SIG-M5 treated with dmso at 0.1 percent for 504 hours (cell line): ENCODE results near the gene RBMXL2.

Source experiments
- DNase-seq: peaks from one replicate; lab custom pipeline; 2025; ENCODE audit not compliant: unreplicated experiment; lab: John Stamatoyannopoulos, UW

The RBMXL2 gene

DNA sequence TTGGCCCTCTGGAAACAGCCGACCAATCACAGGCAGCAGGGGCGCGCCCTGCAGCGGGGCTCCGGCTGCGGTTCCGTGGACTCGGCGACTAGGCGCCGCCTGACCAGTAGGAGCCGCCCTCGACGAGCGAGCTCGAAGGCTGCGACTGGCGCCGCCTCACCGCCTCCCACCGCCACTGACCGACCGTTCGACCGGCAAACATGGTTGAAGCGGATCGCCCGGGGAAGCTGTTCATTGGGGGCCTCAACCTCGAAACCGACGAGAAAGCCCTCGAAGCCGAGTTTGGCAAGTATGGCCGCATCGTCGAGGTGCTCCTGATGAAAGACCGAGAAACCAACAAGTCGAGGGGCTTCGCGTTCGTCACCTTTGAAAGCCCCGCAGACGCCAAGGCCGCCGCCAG lies at the start of gene RBMXL2:
Gene RBMXL2 (plus strand): TSS at position 78 of the 400 bp plus-strand sequence. CDS start 123 bp downstream, at position 201.
- DNase-seq, result no peak

DNA sequence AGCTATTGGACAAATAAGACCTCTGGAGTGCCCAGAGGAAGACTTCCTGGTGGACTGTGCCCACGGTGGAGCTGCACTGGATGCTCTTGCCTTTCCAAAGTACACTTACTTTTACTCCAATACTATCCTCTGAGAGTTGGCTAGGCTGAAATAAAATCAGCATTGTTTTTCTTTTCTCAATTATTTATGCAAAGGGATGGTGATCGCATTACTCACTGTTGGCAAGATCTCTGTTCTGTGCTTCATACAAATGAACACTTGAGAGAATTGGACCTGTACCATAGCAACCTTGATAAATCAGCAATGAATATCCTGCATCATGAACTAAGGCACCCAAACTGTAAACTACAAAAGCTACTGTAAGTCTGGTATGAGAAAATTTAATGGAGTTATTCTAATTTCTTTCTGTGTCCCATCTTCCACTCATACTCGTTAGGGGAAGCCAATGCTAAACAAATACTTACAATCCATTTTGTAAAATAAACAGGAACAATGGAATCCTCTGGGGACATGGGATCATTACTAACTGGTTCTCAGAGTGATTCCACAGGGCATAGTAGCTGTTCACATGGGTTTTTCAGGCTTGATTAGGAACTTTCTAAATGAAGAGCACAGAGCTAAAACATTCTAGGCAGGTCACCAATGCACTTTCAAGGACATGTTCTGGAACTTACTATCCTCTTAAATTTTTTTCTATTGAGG lies 42.2 kb upstream of the RBMXL2 start:
- no peak for DNase-seq

DNA sequence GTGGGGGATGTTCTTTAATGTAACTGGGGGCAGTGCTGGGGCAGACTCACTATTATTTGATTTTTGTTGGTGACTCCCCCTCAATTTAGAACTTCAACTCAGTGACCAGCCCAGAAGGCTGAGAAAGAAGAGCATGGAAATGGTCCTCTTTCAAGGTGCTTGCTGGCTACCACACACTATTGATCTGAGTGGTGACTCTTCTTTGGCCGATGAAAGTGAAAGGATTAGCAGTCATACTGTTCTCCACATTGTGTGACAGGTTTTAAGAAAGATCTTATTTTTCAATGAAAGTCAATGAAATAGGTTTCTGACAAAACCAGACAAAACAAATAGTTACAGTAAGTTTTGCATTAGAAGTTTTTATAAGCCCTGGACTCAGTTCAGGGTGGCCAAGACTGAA lies 38.6 kb upstream of the RBMXL2 start:
- no peak for DNase-seq

DNA sequence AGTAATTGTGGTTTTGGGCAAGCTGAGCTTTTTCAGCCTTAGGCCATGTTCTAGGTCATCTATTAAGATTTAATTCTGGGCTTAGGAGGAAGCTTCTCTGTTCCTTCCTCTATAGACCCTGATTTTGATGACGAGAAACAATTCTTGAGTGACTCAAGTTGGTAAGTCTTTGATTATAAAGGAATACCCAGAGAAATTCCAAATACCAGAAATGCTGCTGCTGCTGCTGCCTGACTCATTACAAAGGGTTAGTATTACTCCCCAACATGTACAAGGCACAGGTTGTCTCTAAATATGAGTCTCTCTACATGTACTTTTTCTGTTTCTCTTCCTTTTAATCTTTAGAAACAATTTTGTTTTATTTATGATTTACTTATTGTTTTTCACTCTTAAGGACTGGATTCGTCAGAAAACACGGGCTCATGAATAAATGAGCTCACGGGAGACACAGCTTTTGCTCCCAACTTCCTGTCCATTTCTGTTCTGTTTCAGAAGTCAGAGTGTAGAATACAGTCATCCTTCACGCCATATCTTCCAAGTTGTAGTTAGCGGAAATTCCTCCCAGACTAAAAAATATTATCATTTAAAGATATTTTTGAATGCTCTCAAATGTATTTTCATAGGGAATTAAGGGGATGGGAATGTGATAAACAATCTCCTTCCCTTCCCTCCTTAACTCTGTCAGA lies 31.8 kb upstream of the RBMXL2 start:
- DNase-seq, result no peak

DNA sequence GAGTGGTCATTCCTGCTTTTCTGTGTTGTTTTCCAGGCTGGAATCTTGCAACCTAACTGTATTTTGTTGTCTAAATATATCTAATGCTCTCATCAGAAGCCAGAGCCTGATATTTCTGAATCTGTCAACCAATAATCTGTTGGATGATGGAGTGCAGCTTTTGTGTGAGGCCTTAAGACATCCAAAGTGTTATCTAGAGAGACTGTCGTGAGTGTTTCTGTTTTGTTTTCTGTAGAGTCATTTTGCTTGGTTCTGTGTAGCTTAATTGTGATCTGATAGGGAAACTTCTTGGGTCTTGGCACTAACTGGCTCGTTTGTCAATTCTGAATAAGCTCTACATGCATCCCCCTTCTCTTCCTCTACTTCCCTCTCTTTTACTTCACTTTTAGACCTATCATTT lies 31.2 kb upstream of the RBMXL2 start:
- no peak for DNase-seq

DNA sequence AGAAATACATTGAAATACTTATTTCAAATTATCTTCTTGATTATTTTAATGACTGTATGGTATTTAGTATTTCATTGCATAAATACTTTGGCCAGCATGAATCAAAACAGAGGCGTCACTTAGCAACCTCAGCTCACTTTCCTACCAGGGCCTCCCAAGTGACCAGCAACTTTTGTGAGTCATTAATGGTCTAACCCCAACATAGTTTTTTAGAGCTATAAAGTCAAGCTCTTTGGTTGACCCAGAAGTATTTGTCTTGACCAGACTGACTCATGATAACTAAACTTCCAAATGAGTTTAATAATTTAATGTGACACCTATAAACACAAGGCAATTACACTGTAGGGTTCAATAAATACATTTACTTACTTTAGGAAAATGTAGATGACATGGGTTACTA lies 27.9 kb upstream of the RBMXL2 start:
- DNase-seq, result no peak

DNA sequence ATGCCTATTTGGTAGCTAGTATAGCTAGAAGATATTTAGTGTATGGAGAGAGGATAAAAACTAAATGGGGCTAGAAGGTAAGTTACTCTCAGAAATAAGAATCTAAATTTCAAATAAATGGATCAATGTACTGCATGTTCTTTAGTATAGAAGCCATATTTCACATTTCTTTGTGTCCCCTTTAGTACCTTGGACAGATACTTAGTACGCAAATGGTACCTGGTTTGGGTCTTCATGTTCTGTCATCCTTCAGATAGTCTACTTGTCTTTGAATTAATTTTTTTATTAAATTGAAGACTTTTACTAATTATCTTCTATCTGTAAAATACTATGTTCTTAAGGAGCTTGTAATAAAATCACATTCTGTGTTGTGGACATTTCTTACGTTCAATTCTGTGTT lies 26.3 kb upstream of the RBMXL2 start:
- DNase-seq, result no peak

DNA sequence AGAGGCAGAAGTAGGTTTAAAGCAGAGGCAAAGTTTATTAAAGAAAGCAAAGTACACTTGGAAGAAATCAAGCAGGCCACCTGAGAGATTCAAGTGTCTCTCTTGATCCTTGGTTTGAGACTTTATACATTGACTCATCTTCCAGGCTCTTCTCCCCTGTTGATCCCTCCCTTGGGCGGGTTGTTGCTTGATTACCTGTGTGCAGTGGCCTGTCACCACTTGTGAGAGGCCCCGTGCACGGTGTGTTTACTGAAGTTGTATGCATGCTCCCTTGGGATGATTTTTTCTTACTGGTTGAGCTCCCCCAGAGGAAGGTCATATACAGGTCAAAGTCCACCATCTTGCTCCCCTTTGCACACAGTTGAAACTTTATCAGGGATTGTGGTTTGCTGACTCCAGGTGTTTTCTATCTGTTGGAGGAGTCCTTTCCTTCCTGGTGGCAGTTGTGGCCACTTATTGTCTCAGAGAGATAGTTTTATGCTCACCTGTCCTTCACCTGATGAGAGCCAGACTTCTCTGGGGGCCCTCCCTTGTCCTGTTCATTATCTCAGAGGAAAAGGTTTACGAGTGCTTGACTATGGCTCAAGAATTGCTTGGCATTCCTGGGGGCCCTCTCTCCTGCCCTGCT lies 16.3 kb upstream of the RBMXL2 start:
- no peak for DNase-seq

DNA sequence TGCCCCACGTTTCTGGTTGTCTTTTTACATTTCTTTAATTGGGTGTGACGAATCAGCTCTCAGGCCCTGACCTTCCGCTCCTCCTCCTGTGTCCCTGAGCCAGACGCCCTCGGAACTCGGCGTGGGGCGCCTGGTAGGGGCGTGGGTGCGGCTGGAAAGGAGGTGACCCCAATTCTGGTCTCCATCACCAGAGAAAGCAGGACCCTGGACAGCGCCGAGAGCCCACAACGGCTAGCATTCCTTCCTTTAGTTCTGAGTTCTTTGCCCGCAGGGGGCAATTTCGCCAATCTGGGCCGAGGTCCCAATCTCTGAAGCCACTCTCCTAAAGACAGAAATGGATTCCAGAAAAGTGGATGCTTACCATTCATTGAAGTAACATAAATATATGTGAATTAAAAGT lies 11.7 kb upstream of the RBMXL2 start:
- no peak for DNase-seq

DNA sequence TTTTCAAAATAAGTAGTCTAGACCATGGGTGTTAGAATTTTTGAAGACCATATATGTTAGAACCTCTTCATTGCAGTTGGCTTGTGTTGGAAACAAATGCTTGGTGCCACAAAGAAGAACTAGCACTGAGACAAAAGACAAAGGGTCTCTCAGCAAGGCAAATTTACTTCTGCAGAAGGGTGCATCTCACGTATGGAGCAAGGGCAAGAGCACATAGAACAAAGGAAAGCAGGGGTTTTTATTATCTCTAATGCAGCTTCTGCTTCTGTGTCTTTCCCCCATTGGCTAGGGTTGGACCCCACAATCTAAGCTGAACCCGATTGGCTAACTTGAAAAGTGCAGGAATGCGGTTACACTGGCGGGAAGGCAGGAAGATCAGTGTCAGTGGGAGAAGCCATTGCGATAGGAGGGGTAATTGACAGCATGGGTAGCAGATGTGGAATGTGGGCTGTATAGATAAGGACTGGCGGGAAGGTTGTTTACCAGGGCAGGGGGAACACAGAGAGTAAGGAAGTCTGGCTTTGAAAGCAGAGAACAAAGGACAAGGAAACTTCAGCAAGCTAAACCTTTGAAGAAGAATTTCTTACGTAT lies 9.2 kb upstream of the RBMXL2 start:
- no peak for DNase-seq

DNA sequence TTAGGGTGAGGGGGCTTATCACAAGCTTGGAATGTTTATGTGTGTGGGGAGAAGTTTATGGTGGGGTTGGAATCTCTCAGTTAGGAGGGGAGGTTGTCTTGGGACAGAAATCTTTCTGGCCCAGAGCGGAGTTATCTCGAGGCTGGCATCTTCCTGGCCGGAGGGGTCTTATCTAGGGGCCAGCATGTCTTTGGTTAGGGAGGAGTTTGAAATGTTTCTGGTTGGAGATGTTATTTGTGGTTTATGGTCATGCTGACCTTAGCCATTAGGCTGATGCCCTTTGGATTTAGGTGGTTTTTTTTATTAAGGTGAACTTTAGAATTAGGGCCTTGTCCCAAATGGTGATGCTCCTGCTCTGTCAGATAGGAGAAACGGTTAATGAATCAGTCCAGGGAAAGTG lies 7.9 kb upstream of the RBMXL2 start:
- DNase-seq, result no peak

DNA sequence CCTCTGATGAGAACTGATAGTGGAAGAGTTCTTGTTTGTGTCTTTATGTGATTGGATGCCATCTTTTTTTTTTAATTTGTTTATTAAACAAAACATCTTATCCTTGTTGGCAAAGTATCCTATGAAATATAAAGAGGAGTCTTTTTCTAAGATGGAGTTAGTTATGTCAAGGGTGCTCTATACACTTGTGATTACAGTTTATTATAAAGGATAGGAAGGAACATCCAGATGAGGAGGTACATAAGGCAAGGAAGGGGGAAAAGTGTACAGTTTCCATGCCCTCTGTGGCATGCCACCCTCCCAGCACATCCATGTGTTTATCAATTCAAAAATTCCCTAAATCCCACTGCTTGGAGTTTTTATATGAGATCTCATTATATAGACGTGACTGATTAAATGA lies 7.4 kb upstream of the RBMXL2 start:
- DNase-seq, result no peak

DNA sequence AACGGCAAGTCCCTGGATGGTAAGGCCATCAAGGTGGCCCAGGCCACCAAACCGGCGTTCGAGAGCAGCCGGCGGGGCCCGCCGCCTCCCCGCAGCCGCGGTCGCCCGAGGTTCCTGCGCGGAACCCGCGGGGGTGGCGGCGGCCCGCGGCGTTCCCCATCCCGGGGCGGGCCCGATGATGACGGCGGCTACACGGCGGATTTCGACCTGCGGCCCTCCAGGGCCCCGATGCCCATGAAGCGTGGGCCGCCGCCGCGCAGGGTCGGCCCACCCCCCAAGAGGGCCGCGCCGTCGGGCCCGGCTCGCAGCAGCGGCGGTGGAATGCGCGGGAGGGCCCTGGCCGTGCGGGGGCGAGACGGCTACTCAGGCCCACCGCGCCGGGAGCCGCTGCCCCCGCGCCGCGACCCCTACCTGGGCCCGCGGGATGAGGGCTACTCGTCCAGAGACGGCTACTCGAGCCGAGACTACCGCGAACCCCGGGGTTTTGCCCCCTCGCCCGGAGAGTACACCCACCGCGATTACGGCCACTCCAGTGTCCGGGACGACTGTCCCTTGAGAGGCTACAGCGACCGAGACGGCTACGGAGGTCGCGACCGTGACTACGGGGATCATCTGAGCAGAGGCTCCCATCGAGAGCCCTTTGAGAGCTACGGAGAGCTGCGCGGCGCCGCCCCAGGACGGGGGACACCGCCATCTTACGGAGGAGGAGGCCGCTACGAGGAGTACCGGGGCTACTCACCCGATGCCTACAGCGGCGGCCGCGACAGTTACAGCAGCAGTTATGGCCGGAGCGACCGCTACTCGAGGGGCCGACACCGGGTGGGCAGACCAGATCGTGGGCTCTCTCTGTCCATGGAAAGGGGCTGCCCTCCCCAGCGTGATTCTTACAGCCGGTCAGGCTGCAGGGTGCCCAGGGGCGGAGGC lies 792 bp downstream of the RBMXL2 start:
- DNase-seq, result no peak

DNA sequence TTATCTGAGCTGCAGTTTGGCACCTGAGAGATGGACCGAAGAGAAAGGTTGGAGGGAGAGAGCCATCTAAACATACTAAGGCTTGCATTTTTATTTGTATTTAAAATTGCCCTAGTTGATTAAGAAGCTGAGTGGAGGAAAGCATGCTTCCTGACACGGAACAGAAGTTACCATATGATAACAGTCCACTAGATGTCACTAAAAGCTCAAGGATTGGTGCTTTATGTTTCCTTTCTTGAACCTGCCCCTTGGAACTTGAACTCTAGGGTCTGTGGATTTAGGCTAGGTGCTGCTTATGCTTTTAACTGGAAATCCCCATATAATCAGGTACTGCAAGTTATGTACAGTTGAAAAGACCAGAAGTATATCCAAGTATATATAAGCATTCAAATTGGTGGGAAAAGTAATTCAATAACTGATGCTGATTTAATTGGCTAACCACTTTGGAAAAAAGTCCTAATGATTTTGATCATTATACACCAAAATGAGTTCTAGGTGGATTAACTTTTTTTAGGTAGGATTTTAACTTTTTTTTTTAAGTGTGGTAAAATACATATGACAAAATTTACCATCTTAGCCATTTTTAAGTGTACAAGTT lies 9.5 kb downstream of the RBMXL2 start:
- DNase-seq, result peak; percentile 66

DNA sequence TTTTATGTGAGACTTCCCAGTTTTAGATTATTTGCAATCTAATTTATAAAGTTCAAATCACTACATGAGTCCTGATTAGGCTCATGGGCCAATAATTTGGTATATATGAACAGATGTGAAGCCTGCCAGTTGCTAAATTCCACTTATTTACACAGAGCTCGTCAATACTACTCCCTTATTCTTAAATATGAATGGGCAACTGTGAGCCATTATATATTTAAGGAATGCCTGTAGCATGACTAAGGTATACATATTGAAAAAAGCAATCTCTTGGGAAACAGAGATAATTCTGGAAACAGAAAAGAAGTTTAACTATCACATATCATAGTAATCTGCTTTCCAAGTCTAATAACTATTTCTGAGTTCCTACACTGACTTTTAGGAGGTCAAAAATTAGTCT lies 27.0 kb downstream of the RBMXL2 start:
- DNase-seq, result no peak

DNA sequence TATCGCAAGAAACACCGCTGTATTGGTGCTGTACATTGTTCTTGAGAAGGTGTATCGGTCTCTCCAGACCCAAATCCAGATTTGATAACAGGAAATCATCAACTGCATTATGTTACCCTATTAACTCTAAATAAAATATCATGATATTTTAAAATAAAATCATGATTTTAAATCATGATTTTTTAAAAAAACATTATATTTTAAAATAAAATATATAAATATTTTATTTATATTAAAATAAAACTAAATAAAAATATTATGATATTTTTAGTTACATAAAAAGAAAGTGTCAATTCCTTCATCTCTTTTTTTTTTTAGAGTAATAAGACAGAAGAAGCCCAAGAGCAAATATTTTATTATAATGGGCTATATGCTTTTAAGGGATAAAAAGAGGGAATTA lies 27.6 kb downstream of the RBMXL2 start:
- no peak for DNase-seq

DNA sequence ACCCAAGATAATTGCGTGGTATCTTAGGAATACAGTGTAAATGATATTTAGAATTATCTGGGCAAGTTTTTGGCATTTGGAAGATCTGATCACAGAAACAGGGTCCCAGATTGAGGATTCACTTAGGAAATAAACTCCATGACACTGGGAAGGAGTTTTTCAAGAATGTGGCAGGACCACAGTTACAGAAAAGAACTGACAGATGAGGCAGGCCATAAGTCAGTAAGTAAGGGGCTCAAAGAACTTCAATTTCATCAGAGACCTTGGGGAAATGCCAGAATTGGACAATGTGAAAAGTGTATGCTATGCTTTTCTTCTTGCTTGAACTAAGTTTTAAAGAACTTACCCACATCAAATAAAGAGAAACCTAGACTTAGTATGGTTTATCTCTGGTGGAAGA lies 49.3 kb downstream of the RBMXL2 start:
- DNase-seq, result no peak
